ENCODE results near the gene ISG15. TPM values are rescaled to one million over a fixed set of nuclear protein-coding genes. Genes with fewer than 3 reads are reported as not detected.

ISG15 gene
- total and polyA plus RNA-seq, 4 donors: 27.7 to 48.8 (median 31.2) TPM

DNA sequence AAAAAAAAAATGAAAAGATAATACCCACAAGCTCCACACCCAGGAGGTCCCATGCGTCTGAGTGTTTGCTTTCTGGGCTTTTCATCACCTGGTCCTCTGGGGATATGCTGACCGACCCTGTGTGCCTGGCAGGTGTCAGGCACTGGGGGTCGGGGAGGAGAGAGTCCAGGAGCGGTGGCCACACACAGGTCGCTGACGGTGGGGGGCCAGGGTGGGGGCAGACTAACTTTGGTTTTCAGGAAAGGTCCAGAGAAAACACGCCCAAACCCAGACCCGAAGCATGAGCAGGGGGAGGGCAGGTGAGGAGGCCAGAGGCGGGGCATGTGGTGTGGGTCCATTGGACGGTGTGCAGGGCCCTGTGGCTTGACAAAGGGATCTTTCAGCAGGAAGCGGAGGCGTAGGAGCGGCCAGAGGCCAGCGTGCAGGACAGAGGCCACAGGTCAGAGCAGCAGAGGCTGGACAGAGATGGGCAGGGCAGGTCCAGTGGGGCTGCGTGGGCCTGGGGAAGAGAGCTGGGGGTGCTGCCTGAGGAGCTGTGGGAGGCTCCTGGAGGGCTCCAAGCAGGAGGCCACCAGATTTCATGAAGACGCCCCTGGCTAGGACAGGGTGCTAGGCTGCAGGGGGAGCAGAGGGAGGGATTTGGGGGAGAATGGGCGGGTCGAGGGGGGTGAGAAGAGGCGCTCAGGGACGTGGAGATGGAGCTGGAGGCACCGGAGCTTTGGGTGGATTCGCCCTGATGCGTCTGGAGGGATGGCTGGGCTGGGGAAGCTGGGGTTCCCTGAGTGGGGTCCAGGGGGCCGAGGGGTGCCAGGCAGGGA, 45.0 kb downstream of the ISG15 start:
- Histone ChIP-seq H3K4me1 (ENCODE audit: control insufficient read depth, insufficient read depth, low read length) (peaks cover 35% of the 10 kb centered on the region), H3K27ac (ENCODE audit: low read depth, low read length) (no peak overlapping the region), H3K36me3 (ENCODE audit: control insufficient read depth, insufficient read depth, low read length) (peaks cover 32% of the 10 kb centered on the region), H3K27me3 (ENCODE audit: control insufficient read depth, insufficient read depth, low read length) (peaks cover 48% of the 10 kb centered on the region), H3K9me3 (ENCODE audit: control insufficient read depth, insufficient read depth, low read length) (no peaks in the 10 kb centered on the region), H3K4me3 (ENCODE audit: low read depth, low read length) (no peak overlapping the region)
- 23% methylated on average over 22 of the region's 24 CpGs for WGBS (ENCODE audit: insufficient coverage)
- no peak for DNase-seq (ENCODE audit: low read depth in 4 of 6, low spot score in 6 of 6)

- H3K36me3 ChIP-seq (ENCODE audit: control insufficient read depth, insufficient read depth, low read length): peaks cover 25% of the 10 kb centered on the region
- H3K9me3 ChIP-seq (ENCODE audit: control insufficient read depth, insufficient read depth, low read length): no peaks in the 10 kb centered on the region
- no peak overlapping the region for H3K4me3 ChIP-seq (ENCODE audit: low read depth, low read length)
- no peak for DNase-seq (ENCODE audit: low read depth in 4 of 6, low spot score in 6 of 6)
- WGBS (ENCODE audit: insufficient coverage): under 1% methylated on average over 48 of the region's 48 CpGs
- H3K27me3 ChIP-seq (ENCODE audit: control insufficient read depth, insufficient read depth, low read length): peaks cover 51% of the 10 kb centered on the region
- no peak overlapping the region for H3K27ac ChIP-seq (ENCODE audit: low read depth, low read length)
- H3K4me1 ChIP-seq (ENCODE audit: control insufficient read depth, insufficient read depth, low read length): peaks cover 38% of the 10 kb centered on the region
These were observed 45.7 kb downstream of the ISG15 start for GRCh38 chr1:1058921-1059493.

- peak in 3 of 6 donors; percentile 26 to 91 (median 87) for DNase-seq (ENCODE audit: low read depth in 4 of 6, low spot score in 6 of 6)
- WGBS (ENCODE audit: insufficient coverage): 3% methylated on average over 67 of the region's 69 CpGs
- peak overlapping the region; percentile 31 for H3K4me3 ChIP-seq (ENCODE audit: low read depth, low read length)
These were observed 46.4 kb downstream of the ISG15 start for GRCh38 chr1:1059494-1060280.

DNA sequence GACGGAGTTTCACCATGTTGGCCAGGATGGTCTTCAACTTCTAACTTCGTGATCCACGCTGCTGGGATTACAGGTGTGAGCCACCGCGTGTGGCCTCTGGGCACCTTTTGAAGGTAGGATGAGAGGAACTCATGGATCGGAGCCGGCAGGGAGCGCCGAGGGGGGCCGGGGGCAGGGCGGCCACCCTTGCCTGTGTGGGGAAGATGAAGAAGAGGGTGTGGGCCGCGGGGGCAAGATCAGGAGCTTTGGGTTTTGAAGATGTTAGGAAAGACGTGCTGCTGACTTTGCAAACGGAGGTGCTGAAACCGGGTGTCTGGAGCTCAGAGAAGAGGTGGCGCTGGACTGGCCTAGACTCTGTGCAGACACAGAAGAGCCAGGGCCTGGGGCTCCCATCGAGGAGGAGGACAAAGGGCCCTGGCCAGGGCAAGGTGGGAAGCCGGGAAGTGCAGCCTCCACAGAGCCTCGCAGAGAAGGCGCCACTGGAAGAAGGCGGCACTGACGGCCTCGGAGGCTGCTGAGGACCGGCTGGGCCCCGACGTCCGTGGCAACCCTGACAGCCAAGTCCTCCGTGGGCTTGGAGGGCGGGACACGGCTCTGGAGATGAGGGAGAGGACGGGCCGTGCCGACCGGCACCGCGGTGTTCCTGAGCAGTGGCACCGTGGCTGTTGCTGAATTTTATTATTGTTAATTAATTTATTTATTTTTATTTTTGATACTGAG, 47.1 kb downstream of the ISG15 start:
- Histone ChIP-seq H3K4me3 (ENCODE audit: low read depth, low read length) (no peak overlapping the region), H3K36me3 (ENCODE audit: control insufficient read depth, insufficient read depth, low read length) (peaks cover 10% of the 10 kb centered on the region), H3K27me3 (ENCODE audit: control insufficient read depth, insufficient read depth, low read length) (peaks cover 57% of the 10 kb centered on the region), H3K27ac (ENCODE audit: low read depth, low read length) (no peak overlapping the region), H3K9me3 (ENCODE audit: control insufficient read depth, insufficient read depth, low read length) (no peaks in the 10 kb centered on the region), H3K4me1 (ENCODE audit: control insufficient read depth, insufficient read depth, low read length) (peaks cover 42% of the 10 kb centered on the region)
- no peak for DNase-seq (ENCODE audit: low read depth in 4 of 6, low spot score in 6 of 6)
- 49% methylated on average over 28 of the region's 38 CpGs for WGBS (ENCODE audit: insufficient coverage)

More at GRCh38 chr1:1059494-1060280, 46.4 kb downstream of the ISG15 start:
- Histone ChIP-seq H3K4me1 (ENCODE audit: control insufficient read depth, insufficient read depth, low read length) (peaks cover 42% of the 10 kb centered on the region), H3K27me3 (ENCODE audit: control insufficient read depth, insufficient read depth, low read length) (peaks cover 57% of the 10 kb centered on the region), H3K9me3 (ENCODE audit: control insufficient read depth, insufficient read depth, low read length) (no peaks in the 10 kb centered on the region), H3K36me3 (ENCODE audit: control insufficient read depth, insufficient read depth, low read length) (peaks cover 18% of the 10 kb centered on the region), H3K27ac (ENCODE audit: low read depth, low read length) (no peak overlapping the region)

DNA sequence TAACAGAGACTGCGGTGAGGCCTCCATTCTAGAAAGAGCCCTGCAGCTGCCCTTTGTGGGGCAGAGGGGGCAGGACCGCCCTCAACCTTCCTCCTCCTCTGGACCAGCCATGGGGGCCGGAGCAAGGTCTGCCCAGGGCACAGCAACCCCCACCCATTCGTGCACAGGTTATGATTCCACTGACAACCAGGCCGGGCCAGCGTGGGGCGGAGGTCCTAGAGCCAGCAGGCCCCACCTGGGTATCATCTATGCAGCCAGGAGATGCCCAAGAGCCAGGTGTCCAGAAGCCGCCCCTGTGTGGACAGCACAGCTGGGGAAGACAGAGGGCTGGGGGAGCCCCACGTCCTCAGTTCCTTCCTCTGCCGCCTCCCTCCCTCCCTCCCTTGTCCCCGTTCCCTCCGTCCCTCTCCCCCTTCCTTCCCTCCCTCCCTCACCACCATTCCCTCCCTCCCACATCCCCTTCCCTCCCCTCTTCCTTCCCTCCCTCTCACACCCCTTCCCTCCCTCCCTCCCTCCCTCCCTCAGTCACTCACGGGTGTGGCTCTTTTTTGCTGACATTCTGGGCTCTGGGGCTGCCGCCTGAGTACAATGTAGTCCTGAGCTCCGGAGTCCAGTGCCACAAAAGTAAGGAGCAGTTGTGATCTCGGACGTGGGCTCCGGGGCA, 48.5 kb downstream of the ISG15 start:
- H3K27me3 ChIP-seq (ENCODE audit: control insufficient read depth, insufficient read depth, low read length): peaks cover 57% of the 10 kb centered on the region
- no peaks in the 10 kb centered on the region for H3K9me3 ChIP-seq (ENCODE audit: control insufficient read depth, insufficient read depth, low read length)
- peaks cover 42% of the 10 kb centered on the region for H3K4me1 ChIP-seq (ENCODE audit: control insufficient read depth, insufficient read depth, low read length)
- no peak overlapping the region for H3K4me3 ChIP-seq (ENCODE audit: low read depth, low read length)
- H3K36me3 ChIP-seq (ENCODE audit: control insufficient read depth, insufficient read depth, low read length): peaks cover 3% of the 10 kb centered on the region
- no peak overlapping the region for H3K27ac ChIP-seq (ENCODE audit: low read depth, low read length)
- no peak for DNase-seq (ENCODE audit: low read depth in 4 of 6, low spot score in 6 of 6)
- WGBS (ENCODE audit: insufficient coverage): 48% methylated on average over 11 of the region's 18 CpGs

DNA sequence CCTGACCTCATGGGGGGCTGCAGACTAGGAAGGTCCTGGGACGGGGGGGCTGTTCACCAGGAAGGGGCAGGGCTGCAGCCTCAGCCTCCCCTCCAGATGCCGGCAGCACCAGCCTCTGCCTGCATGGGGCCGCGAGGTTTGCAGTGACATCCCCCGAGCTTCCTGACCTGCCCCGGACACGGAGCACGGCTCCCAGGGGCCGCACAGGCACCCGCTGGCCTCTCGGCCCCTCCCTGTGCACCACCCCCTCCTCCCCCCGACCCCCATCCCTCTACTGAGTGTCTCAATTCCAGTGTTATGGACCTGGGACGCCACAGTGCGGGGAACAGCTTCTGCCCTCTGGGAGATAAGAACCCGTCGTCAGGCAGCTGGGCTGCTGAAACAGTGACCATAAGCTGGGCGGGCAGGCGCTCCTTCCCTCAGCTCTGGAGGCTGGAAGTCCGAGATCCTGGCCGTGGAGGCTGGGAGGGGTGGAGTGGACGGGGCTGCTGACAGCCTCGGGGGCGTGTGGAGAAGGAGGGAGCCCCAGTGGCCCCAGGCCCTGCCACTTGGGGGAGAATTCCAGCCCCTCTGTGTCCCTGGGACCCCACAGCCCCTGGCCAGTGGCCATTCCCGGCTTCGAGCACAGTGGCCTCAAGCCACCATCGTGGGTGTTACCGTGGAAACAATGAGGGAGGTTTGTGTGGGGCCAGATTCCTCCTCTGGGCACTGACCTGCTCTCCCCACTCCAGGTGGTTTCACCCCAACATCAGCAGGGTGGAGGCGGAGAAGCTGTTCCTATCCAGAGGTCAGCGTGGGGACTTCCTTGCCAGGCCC, 49.3 kb downstream of the ISG15 start:
- WGBS (ENCODE audit: insufficient coverage): 29% methylated on average over 29 of the region's 29 CpGs
- Histone ChIP-seq H3K36me3 (ENCODE audit: control insufficient read depth, insufficient read depth, low read length) (peaks cover 3% of the 10 kb centered on the region), H3K27me3 (ENCODE audit: control insufficient read depth, insufficient read depth, low read length) (peaks cover 57% of the 10 kb centered on the region), H3K27ac (ENCODE audit: low read depth, low read length) (no peak overlapping the region), H3K4me3 (ENCODE audit: low read depth, low read length) (no peak overlapping the region), H3K4me1 (ENCODE audit: control insufficient read depth, insufficient read depth, low read length) (peaks cover 44% of the 10 kb centered on the region), H3K9me3 (ENCODE audit: control insufficient read depth, insufficient read depth, low read length) (no peaks in the 10 kb centered on the region)
- no peak for DNase-seq (ENCODE audit: low read depth in 4 of 6, low spot score in 6 of 6)

DNA sequence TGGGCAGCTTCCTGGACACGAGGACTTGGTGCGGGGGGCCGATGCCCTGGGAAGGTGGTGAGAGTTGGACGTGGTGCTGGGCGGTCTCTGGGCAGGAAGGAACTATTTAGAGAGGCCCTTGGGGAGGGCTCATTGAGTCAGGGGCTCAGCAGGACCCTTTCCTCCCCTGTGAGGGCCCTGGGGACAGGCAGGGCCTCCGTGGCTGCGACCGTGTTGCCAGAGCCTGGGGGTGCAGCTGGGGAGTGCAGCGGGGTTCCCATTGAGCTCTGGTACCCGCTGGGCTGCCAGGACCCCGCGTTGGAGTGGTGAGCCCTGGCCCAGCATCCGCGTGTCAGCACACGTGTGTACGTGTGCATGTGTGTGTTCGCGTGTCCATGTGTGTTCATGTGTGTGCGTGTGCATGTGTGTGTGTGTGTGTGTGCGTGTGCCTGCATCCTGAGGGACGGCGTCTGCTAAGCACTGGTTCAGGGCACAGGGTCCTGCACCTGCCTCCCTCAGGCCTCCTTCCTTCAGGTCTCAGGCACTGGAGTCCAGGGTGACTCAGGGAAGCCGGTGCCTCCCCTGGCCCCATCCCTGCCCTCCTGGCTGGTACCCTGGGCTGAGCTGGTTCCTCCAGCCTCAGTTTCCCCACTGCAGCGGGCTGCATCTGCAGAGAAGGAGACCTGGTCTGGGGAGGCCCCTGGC, 50.1 kb downstream of the ISG15 start:
- H3K9me3 ChIP-seq (ENCODE audit: control insufficient read depth, insufficient read depth, low read length): no peaks in the 10 kb centered on the region
- H3K4me3 ChIP-seq (ENCODE audit: low read depth, low read length): no peak overlapping the region
- WGBS (ENCODE audit: insufficient coverage): 75% methylated on average over 24 of the region's 24 CpGs
- DNase-seq (ENCODE audit: low read depth in 4 of 6, low spot score in 6 of 6): no peak
- peaks cover 47% of the 10 kb centered on the region for H3K4me1 ChIP-seq (ENCODE audit: control insufficient read depth, insufficient read depth, low read length)
- peaks cover 56% of the 10 kb centered on the region for H3K27me3 ChIP-seq (ENCODE audit: control insufficient read depth, insufficient read depth, low read length)
- H3K36me3 ChIP-seq (ENCODE audit: control insufficient read depth, insufficient read depth, low read length): peaks cover 7% of the 10 kb centered on the region
- H3K27ac ChIP-seq (ENCODE audit: low read depth, low read length): no peak overlapping the region
